Measurements from ENCODE around the gene WIPI1.

GRCh38 chr17:68460146-68460545 lies 2.9 kb upstream of the WIPI1 start:
- no peak for TF ChIP-seq CTCF (IDR thresholded peaks at IDR 0.05)
- TF ChIP-seq POLR2A (IDR thresholded peaks at IDR 0.05), result no peak

All from testis (tissue), 2 donors.